ENCODE measurements around the gene ERV3-1.

DNA sequence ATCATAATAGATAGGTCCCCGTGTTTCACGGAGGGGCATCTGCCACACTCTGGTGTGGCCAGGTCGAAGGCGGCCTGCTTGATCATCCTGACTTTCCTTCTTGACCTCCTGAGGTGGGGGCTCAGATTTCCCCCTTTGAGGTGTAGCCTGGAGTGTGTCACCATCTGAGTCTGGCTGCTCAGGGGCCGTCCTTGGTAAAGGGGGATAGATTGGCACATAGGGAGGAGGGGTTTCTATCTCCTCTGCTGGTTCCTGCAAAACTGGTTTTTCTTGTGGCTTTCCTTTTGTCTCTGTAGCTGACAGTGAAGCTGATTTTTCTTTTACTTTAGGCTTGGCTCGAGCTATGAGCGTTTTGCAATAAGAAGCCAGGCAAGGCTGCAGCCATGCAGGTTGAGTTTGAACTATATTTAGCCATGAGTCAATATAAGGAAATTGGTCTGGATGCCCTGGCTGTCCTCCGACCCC lies 8.5 kb downstream of the ERV3-1 start:
- TF ChIP-seq NR3C1 (CRISPR knock-in tag; conservative IDR thresholded peaks at IDR 0.05; ENCODE audit: low read depth) = no peak
- TF ChIP-seq, protein P1, sequence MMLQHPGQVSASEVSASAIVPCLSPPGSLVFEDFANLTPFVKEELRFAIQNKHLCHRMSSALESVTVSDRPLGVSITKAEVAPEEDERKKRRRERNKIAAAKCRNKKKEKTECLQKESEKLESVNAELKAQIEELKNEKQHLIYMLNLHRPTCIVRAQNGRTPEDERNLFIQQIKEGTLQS (CRISPR knock-in tag; conservative IDR thresholded peaks at IDR 0.05) = no peak
- TF ChIP-seq, protein P2, sequence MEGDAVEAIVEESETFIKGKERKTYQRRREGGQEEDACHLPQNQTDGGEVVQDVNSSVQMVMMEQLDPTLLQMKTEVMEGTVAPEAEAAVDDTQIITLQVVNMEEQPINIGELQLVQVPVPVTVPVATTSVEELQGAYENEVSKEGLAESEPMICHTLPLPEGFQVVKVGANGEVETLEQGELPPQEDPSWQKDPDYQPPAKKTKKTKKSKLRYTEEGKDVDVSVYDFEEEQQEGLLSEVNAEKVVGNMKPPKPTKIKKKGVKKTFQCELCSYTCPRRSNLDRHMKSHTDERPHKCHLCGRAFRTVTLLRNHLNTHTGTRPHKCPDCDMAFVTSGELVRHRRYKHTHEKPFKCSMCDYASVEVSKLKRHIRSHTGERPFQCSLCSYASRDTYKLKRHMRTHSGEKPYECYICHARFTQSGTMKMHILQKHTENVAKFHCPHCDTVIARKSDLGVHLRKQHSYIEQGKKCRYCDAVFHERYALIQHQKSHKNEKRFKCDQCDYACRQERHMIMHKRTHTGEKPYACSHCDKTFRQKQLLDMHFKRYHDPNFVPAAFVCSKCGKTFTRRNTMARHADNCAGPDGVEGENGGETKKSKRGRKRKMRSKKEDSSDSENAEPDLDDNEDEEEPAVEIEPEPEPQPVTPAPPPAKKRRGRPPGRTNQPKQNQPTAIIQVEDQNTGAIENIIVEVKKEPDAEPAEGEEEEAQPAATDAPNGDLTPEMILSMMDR (IDR thresholded peaks at IDR 0.05) = no peak
